ENCODE measurements around the gene RBM6. TPM values are rescaled to one million over a fixed set of nuclear protein-coding genes. Genes with fewer than 3 reads are reported as not detected.

RBM6 gene
- total RNA-seq, 1 experiment from 2014 or later = 55.9 TPM

- H3K9me3 ChIP-seq (ENCODE audit: low read depth, low read length, poor library complexity, severe bottlenecking) = no peaks in the 10 kb centered on the region
- CTCF ChIA-PET = no interaction called here
- H3K4me3 ChIP-seq (ENCODE audit: low read depth, low read length, poor library complexity, severe bottlenecking) = no peak overlapping the region
- POLR2A ChIA-PET (ENCODE audit: low non-redundant PET) = no interaction called here
- H3K27ac ChIP-seq (ENCODE audit: low read depth, low read length, poor library complexity, severe bottlenecking) = no peak overlapping the region
- intact Hi-C loops (cut with micrococcal nuclease; ENCODE audit: unreplicated experiment) = no loop called here
- TF ChIP-seq EZH2 (IDR thresholded peaks at IDR 0.05; ENCODE audit: borderline replicate concordance, low read depth, low read length, poor library complexity, severe bottlenecking) = no peak
- TF ChIP-seq CTCF (conservative IDR thresholded peaks at IDR 0.05; ENCODE audit: low read depth, low read length) = no peak
- no peak for DNase-seq (ENCODE audit: low spot score)
- no peaks in the 10 kb centered on the region for H3K4me1 ChIP-seq (ENCODE audit: insufficient read depth, low read length, poor library complexity, severe bottlenecking)
- BruUV-seq (replicated peaks) = no TSS peak
- H3K36me3 ChIP-seq (ENCODE audit: insufficient read depth, low read length, poor library complexity, severe bottlenecking) = no peaks in the 10 kb centered on the region
- H3K27me3 ChIP-seq (replicated peaks; ENCODE audit: insufficient read depth, low read depth, low read length, poor library complexity) = no peaks in the 10 kb centered on the region
Measured at GRCh38 chr3:49937090-49937489, 2.9 kb upstream of the RBM6 start.

GRCh38 chr3:49940667-49941249, 808 bp downstream of the RBM6 start:
- DNase-seq (ENCODE audit: low spot score) = no peak
- ChIA-PET POLR2A (ENCODE audit: low non-redundant PET) (interaction anchor here (0.6 kb wide), 1 partner anchor 436 kb away, joined by 4 read pairs; no protein-coding TSS in a partner anchor), CTCF (no interaction called here)
- TSS peak; percentile 76 for BruUV-seq (replicated peaks)
- H3K4me3 ChIP-seq (ENCODE audit: low read depth, low read length, poor library complexity, severe bottlenecking) = peak overlapping the region; percentile 76
- H3K36me3 ChIP-seq (ENCODE audit: insufficient read depth, low read length, poor library complexity, severe bottlenecking) = no peaks in the 10 kb centered on the region
- no peaks in the 10 kb centered on the region for H3K9me3 ChIP-seq (ENCODE audit: low read depth, low read length, poor library complexity, severe bottlenecking)
- intact Hi-C loops (cut with micrococcal nuclease; ENCODE audit: unreplicated experiment) = no loop called here
- H3K27ac ChIP-seq (ENCODE audit: low read depth, low read length, poor library complexity, severe bottlenecking) = peak overlapping the region; percentile 87
- TF ChIP-seq CTCF (conservative IDR thresholded peaks at IDR 0.05; ENCODE audit: low read depth, low read length) (no peak), EZH2 (IDR thresholded peaks at IDR 0.05; ENCODE audit: borderline replicate concordance, low read depth, low read length, poor library complexity, severe bottlenecking) (no peak)
- no peaks in the 10 kb centered on the region for H3K27me3 ChIP-seq (replicated peaks; ENCODE audit: insufficient read depth, low read depth, low read length, poor library complexity)
- no peaks in the 10 kb centered on the region for H3K4me1 ChIP-seq (ENCODE audit: insufficient read depth, low read length, poor library complexity, severe bottlenecking)

GRCh38 chr3:49942651-49943050, 2.7 kb downstream of the RBM6 start:
- Histone ChIP-seq H3K36me3 (ENCODE audit: insufficient read depth, low read length, poor library complexity, severe bottlenecking) (no peaks in the 10 kb centered on the region), H3K4me1 (ENCODE audit: insufficient read depth, low read length, poor library complexity, severe bottlenecking) (no peaks in the 10 kb centered on the region), H3K4me3 (ENCODE audit: low read depth, low read length, poor library complexity, severe bottlenecking) (no peak overlapping the region), H3K27ac (ENCODE audit: low read depth, low read length, poor library complexity, severe bottlenecking) (no peak overlapping the region), H3K27me3 (replicated peaks; ENCODE audit: insufficient read depth, low read depth, low read length, poor library complexity) (no peaks in the 10 kb centered on the region), H3K9me3 (ENCODE audit: low read depth, low read length, poor library complexity, severe bottlenecking) (no peaks in the 10 kb centered on the region)
- intact Hi-C loops (cut with micrococcal nuclease; ENCODE audit: unreplicated experiment) = no loop called here
- TF ChIP-seq CTCF (conservative IDR thresholded peaks at IDR 0.05; ENCODE audit: low read depth, low read length) = no peak
- TF ChIP-seq EZH2 (IDR thresholded peaks at IDR 0.05; ENCODE audit: borderline replicate concordance, low read depth, low read length, poor library complexity, severe bottlenecking) = no peak
- POLR2A ChIA-PET (ENCODE audit: low non-redundant PET) = no interaction called here
- CTCF ChIA-PET = no interaction called here
- DNase-seq (ENCODE audit: low spot score) = no peak
- no TSS peak for BruUV-seq (replicated peaks)

Data from A673 (cell line).